HG02678 (cell line): ENCODE results near the gene HBB.
"Not testable (repeated sequence)": the region's sequence is repeated elsewhere in the genome, so short reads cannot be mapped to it uniquely, and the experiment has no call there.

ENCODE experiments used
- ATAC-seq: cut with Tn5 transposase; IDR thresholded peaks from one replicate; pipeline ENCODE4 v1.9.1; 2021; ENCODE audit warnings: mild to moderate bottlenecking, moderate library complexity; ENCODE audit not compliant: unreplicated experiment

Gene HBB

GRCh38 chr11:5226732-5227310, at the start of gene HBB:
Gene HBB (minus strand): TSS chr11:5227071. CDS start chr11:5227021, 50 bp downstream.
- no peak for ATAC-seq

DNA sequence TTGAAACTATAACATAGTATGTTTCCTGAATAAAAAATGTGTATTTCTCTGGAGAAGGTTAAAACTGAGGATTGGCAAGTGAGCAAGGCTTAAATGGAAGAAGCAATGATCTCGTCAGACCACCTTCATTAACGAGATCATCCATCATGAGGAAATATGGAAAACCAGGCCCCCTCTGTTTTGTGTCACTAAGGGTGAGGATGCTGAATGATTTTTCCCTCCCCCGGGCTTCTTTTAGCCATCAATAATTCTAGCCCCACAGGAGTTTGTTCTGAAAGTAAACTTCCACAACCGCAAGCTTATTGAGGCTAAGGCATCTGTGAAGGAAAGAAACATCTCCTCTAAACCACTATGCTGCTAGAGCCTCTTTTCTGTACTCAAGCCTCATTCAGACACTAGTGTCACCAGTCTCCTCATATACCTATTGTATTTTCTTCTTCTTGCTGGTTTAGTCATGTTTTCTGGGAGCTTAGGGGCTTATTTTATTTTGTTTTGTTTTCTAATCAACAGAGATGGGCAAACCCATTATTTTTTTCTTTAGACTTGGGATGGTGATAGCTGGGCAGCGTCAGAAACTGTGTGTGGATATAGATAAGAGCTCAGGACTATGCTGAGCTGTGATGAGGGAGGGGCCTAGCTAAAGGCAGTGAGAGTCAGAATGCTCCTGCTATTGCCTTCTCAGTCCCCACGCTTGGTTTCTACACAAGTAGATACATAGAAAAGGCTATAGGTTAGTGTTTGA, 48.7 kb upstream of the HBB start:
- ATAC-seq, result no peak

DNA sequence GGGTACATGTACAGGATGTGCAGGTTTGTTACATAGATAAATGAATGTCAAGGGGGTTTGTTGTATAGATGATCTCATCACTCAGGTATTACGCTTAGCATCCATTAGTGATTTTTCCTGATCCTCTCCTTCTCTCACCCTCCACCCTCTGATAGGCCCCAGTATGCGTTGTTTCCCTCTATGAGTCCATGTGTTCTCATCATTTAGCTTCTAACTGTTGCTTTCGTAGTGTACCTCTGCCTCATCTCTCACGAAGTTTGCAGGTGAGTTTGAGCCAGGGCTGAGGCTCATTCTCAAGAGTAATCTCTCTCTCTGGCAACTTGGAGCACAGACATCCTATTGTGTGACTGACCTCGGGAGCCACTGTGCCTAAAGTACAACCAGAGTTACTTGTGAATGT, 47.5 kb upstream of the HBB start:
- ATAC-seq, result no peak

- ATAC-seq, result no peak
These were observed 45.6 kb upstream of the HBB start for GRCh38 chr11:5272395-5273017.

DNA sequence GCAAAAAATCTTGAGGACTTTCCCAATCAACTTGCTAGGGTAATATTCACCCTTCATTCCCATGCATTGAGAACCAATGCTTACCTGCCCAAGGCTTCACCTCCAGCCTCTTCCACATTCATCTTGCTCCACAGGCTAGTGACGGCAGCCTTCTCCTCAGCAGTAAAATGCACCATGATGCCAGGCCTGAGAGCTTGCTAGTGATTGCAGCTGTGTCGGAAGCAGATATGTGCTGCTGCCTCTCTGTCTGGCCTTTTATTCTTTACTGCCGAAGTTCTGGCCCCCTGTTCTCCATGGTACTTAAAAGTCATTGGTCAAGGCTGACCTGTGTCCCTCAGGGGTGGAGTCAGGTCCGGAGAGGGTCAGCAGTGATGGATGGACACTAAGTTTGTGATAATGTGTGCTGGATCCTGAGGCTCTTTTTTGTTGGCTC, 42.9 kb upstream of the HBB start, which contains the start of gene HBE1:
TSS of gene HBE1 (minus strand) at position 231 of the 433 bp plus-strand sequence. CDS start at position 176, 55 bp downstream.
- no peak for ATAC-seq

DNA sequence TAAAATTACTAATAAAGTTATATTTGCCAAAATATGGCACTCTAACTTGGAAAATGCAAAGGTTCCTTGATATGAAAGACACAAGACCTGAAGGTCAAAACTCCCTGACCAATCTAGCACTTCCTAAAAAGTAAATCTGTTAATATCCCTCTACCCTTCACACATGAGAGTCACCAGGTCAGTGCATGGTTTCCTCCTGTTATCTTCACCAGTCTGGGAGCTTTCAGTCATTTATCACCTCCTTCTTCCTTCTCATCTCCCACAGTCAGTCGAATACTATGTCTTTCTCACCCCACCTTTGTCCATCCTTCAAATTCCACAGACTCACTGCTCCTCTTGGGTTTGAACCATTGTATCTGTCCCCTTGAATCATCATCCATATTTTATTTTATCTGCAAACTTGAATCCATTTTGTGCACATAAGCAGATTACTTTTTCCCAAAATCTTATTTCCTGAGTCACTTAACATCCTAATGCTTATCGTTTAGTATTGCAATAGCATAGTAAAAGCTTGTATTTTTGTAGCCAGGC, 40.2 kb upstream of the HBB start:
- no peak for ATAC-seq

- ATAC-seq, result no peak
These were observed 39.7 kb upstream of the HBB start for GRCh38 chr11:5266609-5267008.

- ATAC-seq, result no peak
These were observed 39.0 kb upstream of the HBB start for GRCh38 chr11:5265832-5266231.

- ATAC-seq, result no peak
These were observed 31.8 kb upstream of the HBB start for GRCh38 chr11:5258543-5259262.

GRCh38 chr11:5257296-5257695, 30.4 kb upstream of the HBB start:
- ATAC-seq, result no peak

DNA sequence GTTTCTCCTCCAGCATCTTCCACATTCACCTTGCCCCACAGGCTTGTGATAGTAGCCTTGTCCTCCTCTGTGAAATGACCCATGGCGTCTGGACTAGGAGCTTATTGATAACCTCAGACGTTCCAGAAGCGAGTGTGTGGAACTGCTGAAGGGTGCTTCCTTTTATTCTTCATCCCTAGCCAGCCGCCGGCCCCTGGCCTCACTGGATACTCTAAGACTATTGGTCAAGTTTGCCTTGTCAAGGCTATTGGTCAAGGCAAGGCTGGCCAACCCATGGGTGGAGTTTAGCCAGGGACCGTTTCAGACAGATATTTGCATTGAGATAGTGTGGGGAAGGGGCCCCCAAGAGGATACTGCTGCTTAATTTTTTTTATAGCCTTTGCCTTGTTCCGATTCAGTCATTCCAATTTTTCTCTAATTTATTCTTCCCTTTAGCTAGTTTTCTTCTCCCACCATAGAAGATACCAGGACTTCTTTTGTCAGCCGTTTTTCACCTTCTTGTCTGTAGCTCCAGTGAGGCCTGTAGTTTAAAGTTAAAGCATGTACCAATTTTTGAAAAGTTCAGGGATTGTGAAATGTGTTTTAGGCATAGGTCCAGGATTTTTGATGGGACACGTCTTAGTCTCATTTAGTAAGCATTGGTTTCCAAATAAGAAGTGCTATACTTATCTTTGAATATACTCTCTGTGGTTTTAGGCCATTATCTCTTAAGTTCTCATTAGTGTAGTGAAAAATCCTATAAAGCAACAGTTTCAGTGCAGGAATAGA, 28.0 kb upstream of the HBB start, which contains the start of gene HBG2:
TSS of gene HBG2 (minus strand) at position 136 of the 768 bp plus-strand sequence. CDS start at position 83, 53 bp downstream.
- ATAC-seq, result not testable (repeated sequence)

DNA sequence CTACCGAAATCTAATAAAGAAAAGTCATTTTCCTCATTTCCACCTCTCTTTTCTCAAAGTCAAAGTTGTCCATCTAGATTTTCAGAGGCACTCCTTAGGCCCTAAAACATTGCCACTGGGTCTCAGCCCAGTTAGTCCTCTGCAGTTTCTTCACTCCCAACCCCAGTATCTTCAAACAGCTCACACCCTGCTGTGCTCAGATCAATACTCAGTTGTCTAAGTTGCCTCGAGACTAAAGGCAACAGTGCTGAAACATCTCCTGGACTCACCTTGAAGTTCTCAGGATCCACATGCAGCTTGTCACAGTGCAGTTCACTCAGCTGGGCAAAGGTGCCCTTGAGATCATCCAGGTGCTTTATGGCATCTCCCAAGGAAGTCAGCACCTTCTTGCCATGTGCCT, 27.2 kb upstream of the HBB start:
- ATAC-seq, result not testable (repeated sequence)

GRCh38 chr11:5253440-5253839, 26.6 kb upstream of the HBB start:
- ATAC-seq, result not testable (repeated sequence)

DNA sequence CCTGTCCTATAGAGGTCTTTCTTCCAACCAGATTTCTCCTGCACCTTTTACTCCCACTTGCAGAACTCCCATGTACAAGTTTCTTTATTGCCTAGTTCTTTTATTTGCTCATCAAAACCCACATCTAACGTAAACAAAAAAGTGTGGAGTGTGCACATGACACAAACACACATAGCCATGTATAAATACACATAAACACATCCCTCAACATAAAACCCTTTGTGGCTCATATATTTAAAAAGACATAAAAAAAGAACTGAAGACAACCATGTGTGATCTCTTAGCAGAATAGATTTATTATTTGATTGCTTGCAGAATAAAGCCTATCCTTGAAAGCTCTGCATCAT, 26.0 kb upstream of the HBB start:
- no peak for ATAC-seq

DNA sequence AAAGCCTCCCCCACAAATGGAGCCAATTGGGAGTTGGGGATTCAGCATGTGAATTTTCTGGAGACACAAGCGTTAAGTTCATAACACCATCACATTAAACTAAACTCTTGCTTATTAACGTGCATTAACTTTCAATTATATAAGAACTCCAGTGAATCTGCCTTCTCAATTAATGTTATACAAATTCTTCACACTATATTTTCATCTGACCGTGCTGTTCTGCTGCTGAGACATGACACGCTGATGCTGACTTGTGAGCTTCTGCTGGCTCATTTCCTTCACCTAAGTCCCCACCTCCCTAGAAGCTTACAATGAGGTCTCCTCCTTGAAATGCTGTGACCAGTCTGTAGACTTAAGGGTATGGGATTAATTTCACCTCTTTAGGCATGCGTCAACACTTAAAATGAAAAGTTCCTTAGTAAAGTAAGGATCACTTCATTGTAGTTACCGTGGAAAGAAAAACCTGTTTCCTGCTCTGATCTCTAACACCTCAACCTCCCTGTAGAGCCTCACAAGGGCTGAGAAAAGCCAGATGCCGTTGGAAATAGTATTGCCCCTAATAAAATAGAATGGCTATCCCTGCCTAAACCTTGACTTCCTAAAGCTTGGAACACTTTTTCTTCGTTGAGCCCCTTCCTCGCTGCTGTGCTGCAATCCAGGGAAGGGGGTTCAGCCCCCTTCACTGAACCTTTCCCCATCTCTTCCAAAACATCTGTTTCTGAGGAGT, 25.5 kb upstream of the HBB start:
- ATAC-seq, result no peak

GRCh38 chr11:5251746-5252145, 24.9 kb upstream of the HBB start:
- no peak for ATAC-seq

DNA sequence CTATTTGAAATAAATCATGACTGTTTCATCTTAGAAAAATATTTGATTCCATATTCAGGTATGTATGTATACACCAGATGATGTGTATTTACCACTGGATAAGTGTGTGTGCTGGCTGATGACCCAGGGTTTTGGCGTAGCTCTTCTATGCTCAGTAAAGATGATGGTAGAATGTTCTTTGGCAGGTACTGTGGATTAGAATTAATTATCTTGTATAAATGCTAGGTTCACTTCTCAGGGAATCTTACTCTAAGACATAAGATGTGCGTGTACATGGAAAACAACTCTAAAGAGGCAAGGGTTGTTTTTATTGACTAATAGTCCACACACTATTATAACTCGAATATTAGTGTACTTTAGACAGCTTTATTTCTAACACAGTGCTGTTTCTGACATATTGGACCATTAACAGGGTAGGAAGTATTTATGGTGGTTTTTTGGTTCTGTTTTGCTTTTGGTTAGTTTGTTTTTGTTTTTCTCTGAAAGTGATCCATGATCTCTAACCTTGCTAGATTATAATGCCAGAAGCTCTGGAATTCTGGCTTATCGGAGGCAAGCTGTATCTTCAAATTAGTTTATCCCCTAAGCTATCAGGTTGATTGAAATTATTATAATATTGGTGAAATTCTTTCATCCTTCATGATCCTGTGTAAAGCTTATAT, 23.8 kb upstream of the HBB start:
- ATAC-seq, result no peak

- not testable (repeated sequence) for ATAC-seq
These were observed 23.0 kb upstream of the HBB start, which contains the start of gene HBG1 for GRCh38 chr11:5249807-5250396. Gene HBG1 (minus strand): TSS chr11:5249857. CDS start chr11:5249804, 53 bp downstream.

GRCh38 chr11:5248498-5248897, 21.6 kb upstream of the HBB start:
- ATAC-seq, result not testable (repeated sequence)
